Endothelial cell of umbilical vein (primary cell): ENCODE measurements around the gene MIX23. TPM values are rescaled to one million over a fixed set of nuclear protein-coding genes. Genes with fewer than 3 reads are reported as not detected.

Source experiments
- BruUV-seq: library from RNA; stranded (reverse); fragments of 400-500 nt; replicated peaks from 2 replicates; lab custom pipeline; 2021; lab: Mats Ljungman, UMichigan
- CTCF ChIA-PET: fragments of 300-600, 350-600 bp; sonication (Branson Sonifier 250); formaldehyde crosslinking; loops from one replicate; lab custom pipeline; 2021; ENCODE audit warnings: antibody characterized with exemption, inconsistent platforms; lab: Charles Lee
- POLR2A ChIA-PET: fragments of 300-600, 350-600 bp; sonication (Branson Sonifier 250); formaldehyde crosslinking; loops from one replicate; lab custom pipeline; 2021; ENCODE audit warnings: antibody characterized with exemption, inconsistent platforms; lab: Charles Lee
- DNase-seq: peaks from one replicate; pipeline ENCODE4 v3.0.0-alpha.2; 2011; ENCODE audit warnings: low read depth, low spot score
- FAIRE-seq: peaks from 2 replicates; lab custom pipeline; 2011; peaks lifted over from hg19 to GRCh38; lab: Jason Lieb, UNC
- H2AFZ ChIP-seq: 2 replicates; pipeline ENCODE4 v1.6.0; 2012; ENCODE audit warnings: low read depth, low read length, control low read depth, inconsistent platforms
- H3K27ac ChIP-seq: 2 replicates; pipeline ENCODE4 v1.5.1; 2011; ENCODE audit warnings: low read depth, mild to moderate bottlenecking, control low read depth, low read length, moderate library complexity; ENCODE audit not compliant: insufficient read depth
- H3K27me3 ChIP-seq, 2 experiments: 2 replicates each; pipeline versions ENCODE4 v1.6.0 to v1.6.1; 2011; ENCODE audit warnings: low read length in 2 of 2, mixed read lengths in 1 of 2; ENCODE audit not compliant: control insufficient read depth in 2 of 2, insufficient read depth in 2 of 2
- H3K36me3 ChIP-seq, 2 experiments: 2 replicates in 1 of 2; 3 replicates in 1 of 2; pipeline ENCODE4 v1.5.1; 2011; ENCODE audit warnings: low read length in 2 of 2, mild to moderate bottlenecking in 1 of 2, moderate library complexity in 1 of 2; ENCODE audit not compliant: control insufficient read depth in 2 of 2, insufficient read depth in 2 of 2; ENCODE audit errors: extremely low read depth in 1 of 2
- H3K4me1 ChIP-seq: 3 replicates; pipeline ENCODE4 v1.5.1; 2011; ENCODE audit warnings: mild to moderate bottlenecking, low read length; ENCODE audit not compliant: control insufficient read depth, insufficient read depth; ENCODE audit errors: extremely low read depth
- H3K4me2 ChIP-seq: 2 replicates; pipeline ENCODE4 v1.6.1; 2011; ENCODE audit warnings: low read length, control low read depth, mixed read lengths; ENCODE audit not compliant: insufficient read depth
- H3K4me3 ChIP-seq, 3 experiments: fragments of 200-600 bp in 1 of 3; sonication (generic), shearing (Covaris generic) in 1 of 3; replicated peaks in 1 of 3; 2 replicates each; pipeline ENCODE4 v1.5.1; 2011 to 2016; ENCODE audit warnings: control low read depth in 3 of 3, low read length in 3 of 3, mild to moderate bottlenecking in 2 of 3, inconsistent platforms in 1 of 3, low read depth in 1 of 3, moderate library complexity in 1 of 3; ENCODE audit not compliant: insufficient read depth in 1 of 3
- H3K79me2 ChIP-seq: 2 replicates; pipeline ENCODE4 v1.6.0; 2012; ENCODE audit warnings: low read length, inconsistent platforms; ENCODE audit not compliant: control insufficient read depth, insufficient read depth
- H3K9ac ChIP-seq: replicated peaks from 2 replicates; pipeline ENCODE3; 2011; ENCODE audit warnings: low read length, control low read depth; ENCODE audit not compliant: insufficient read depth; ENCODE audit errors: extremely low read depth
- H3K9me1 ChIP-seq: replicated peaks from 3 replicates; pipeline ENCODE4 v1.6.0; 2011; ENCODE audit warnings: mild to moderate bottlenecking, low read length; ENCODE audit not compliant: control insufficient read depth, insufficient read depth; ENCODE audit errors: extremely low read depth
- H3K9me3 ChIP-seq: replicated peaks from 2 replicates; pipeline ENCODE4 v1.5.1; 2012; ENCODE audit warnings: low read length, inconsistent platforms; ENCODE audit not compliant: control insufficient read depth, insufficient read depth
- H4K20me1 ChIP-seq: replicated peaks from 2 replicates; pipeline ENCODE3; 2011; ENCODE audit warnings: mild to moderate bottlenecking, low read length; ENCODE audit not compliant: control insufficient read depth, insufficient read depth; ENCODE audit errors: extremely low read depth
- CTCF ChIP-seq, 2 donors: IDR thresholded peaks; 1 replicate in 1 of 2; 2 replicates in 1 of 2; pipeline ENCODE4 v1.5.1; 2011; ENCODE audit warnings: low read length in 2 of 2, mild to moderate bottlenecking in 2 of 2, moderate library complexity in 2 of 2, control low read depth in 1 of 2, inconsistent platforms in 1 of 2, low read depth in 1 of 2; ENCODE audit not compliant: insufficient read depth in 1 of 2; ENCODE audit errors: extremely low read depth in 1 of 2
- FOS ChIP-seq: IDR thresholded peaks from 2 replicates; pipeline ENCODE4 v1.6.1; 2011; ENCODE audit warnings: mild to moderate bottlenecking, low read length, moderate library complexity, borderline replicate concordance; ENCODE audit not compliant: insufficient read depth
- GATA2 ChIP-seq: IDR thresholded peaks from 2 replicates; pipeline ENCODE4 v1.7.0; 2011; ENCODE audit warnings: low read depth, mild to moderate bottlenecking, moderate library complexity, mixed read lengths, low read length; ENCODE audit not compliant: insufficient read length, insufficient read depth
- MAX ChIP-seq: IDR thresholded peaks from 2 replicates; pipeline ENCODE4 v1.6.1; 2011; ENCODE audit not compliant: insufficient read depth, insufficient read length
- dilution Hi-C: fragments of 300-500 bp; cut with MboI; formaldehyde crosslinking; loops from one replicate; pipeline ENCODE4 v1.15.0; 2019; ENCODE audit warnings: low sequenced_read_pairs; ENCODE audit not compliant: extremely low pct_ligation_motif_present
- intact Hi-C: fragments of 100-400 bp; cut with micrococcal nuclease; formaldehyde crosslinking; loops from one replicate; pipeline ENCODE4 v1.10.0; 2022
- polyA plus RNA-seq, 4 experiments: library from polyadenylated mRNA; depleted of rRNA in 3 of 4; stranded (reverse) in 3 of 4; unstranded in 1 of 4; fragments of >200 nt; gene quantifications; 2 replicates each; pipeline versions ENCODE4 v1.2.1 to v1.2.3, GENCODE V29; 2011 to 2012; ENCODE audit warnings: missing spikeins in 1 of 4
- total RNA-seq: library from RNA; stranded (reverse); gene quantifications from 2 replicates; pipeline ENCODE4 v1.2.3, GENCODE V29; 2021

MIX23 gene
- total and polyA plus RNA-seq, 2 donors (not counting 3 experiments of a cell fraction or from before 2014, with no cell fraction given), result 4.5 to 53.5 TPM

GRCh38 chr3:122350814-122351418, 32.1 kb downstream of the MIX23 start:
- CTCF ChIA-PET, result interaction anchor here (0.7 to 0.8 kb wide), 2 partner anchors 13 to 18 kb away, joined by 3 read pairs; no protein-coding TSS in a partner anchor

More at GRCh38 chr3:122350814-122351418, 32.1 kb downstream of the MIX23 start:
- no peaks in the 10 kb centered on the region for H3K79me2 ChIP-seq
- FAIRE-seq, result no peak
- H2AFZ ChIP-seq, result no peak overlapping the region
- intact Hi-C loops, result no loop called here
- DNase-seq, result no peak
- H3K9me3 ChIP-seq, result no peaks in the 10 kb centered on the region
- no peak overlapping the region for H3K9ac ChIP-seq
- no peak overlapping the region for H3K4me3 ChIP-seq
- no peak for TF ChIP-seq GATA2
- no peak for TF ChIP-seq CTCF (IDR thresholded peaks at IDR 0.05; ENCODE audit: extremely low read depth in 1 of 2, insufficient read depth in 1 of 2, low read depth in 1 of 2, low read length in 2 of 2)
- TF ChIP-seq MAX, result no peak
- TF ChIP-seq FOS, result no peak
- H3K4me1 ChIP-seq, result no peaks in the 10 kb centered on the region
- no peak overlapping the region for H3K27ac ChIP-seq
- no peaks in the 10 kb centered on the region for H3K27me3 ChIP-seq
- no peaks in the 10 kb centered on the region for H3K36me3 ChIP-seq
- POLR2A ChIA-PET, result no interaction called here
- no peaks in the 10 kb centered on the region for H3K9me1 ChIP-seq
- dilution Hi-C loops, result no loop called here
- no peak overlapping the region for H3K4me2 ChIP-seq
- H4K20me1 ChIP-seq, result no peaks in the 10 kb centered on the region
- no TSS peak for BruUV-seq
